B cell (primary cell): ENCODE data around the gene LENEP. TPM values are rescaled to one million over a fixed set of nuclear protein-coding genes. Genes with fewer than 3 reads are reported as not detected.

Source experiments
- ATAC-seq: fragments of 200-7000 bp; cut with Tn5 transposase; one replicate; pipeline ENCODE4 v1.10.0; 2021; ENCODE audit warnings: low read depth, mild to moderate bottlenecking, moderate number of reproducible peaks, moderate library complexity
- CTCF ChIA-PET: fragments of 350-600 bp; sonication (Branson Sonifier 250); formaldehyde crosslinking; loops from one replicate; lab custom pipeline; 2021; ENCODE audit warnings: antibody characterized with exemption, inconsistent platforms; lab: Charles Lee
- POLR2A ChIA-PET: fragments of 350-600 bp; sonication (Branson Sonifier 250); formaldehyde crosslinking; loops from one replicate; lab custom pipeline; 2021; ENCODE audit warnings: antibody characterized with exemption; lab: Charles Lee
- DNase-seq: peaks from one replicate; pipeline ENCODE4 v3.0.0; 2013
- H2AFZ ChIP-seq: 2 replicates; pipeline ENCODE4 v1.6.1; 2012; ENCODE audit warnings: mild to moderate bottlenecking, low read depth, low read length; ENCODE audit not compliant: insufficient read depth, poor library complexity, severe bottlenecking
- H3K27ac ChIP-seq, 2 donors: 1 replicate in 1 of 2; 2 replicates in 1 of 2; pipeline ENCODE4 v1.5.1; 2012 to 2013; ENCODE audit warnings: low read length in 2 of 2, mild to moderate bottlenecking in 2 of 2, moderate library complexity in 1 of 2
- H3K27me3 ChIP-seq, 4 experiments: fragments of 200-600 bp in 1 of 4; sonication (generic) in 1 of 4; replicated peaks in 1 of 4; 1 replicate in 2 of 4; 2 replicates in 2 of 4; pipeline versions ENCODE4 v1.6.1 to v1.7.0; 2013 to 2016; ENCODE audit warnings: low read length in 3 of 4, mild to moderate bottlenecking in 2 of 4, mixed read lengths in 1 of 4, moderate library complexity in 1 of 4; ENCODE audit not compliant: insufficient read depth in 4 of 4, control insufficient read depth in 3 of 4; ENCODE audit errors: control extremely low read depth in 1 of 4
- H3K36me3 ChIP-seq, 2 experiments: replicated peaks in 1 of 2; 1 replicate in 1 of 2; 2 replicates in 1 of 2; pipeline versions ENCODE4 v1.6.1 to v1.7.1; 2013; ENCODE audit warnings: low read length in 1 of 2; ENCODE audit not compliant: insufficient read depth in 2 of 2, control insufficient read depth in 1 of 2; ENCODE audit errors: control extremely low read depth in 1 of 2, extremely low read depth in 1 of 2
- H3K4me1 ChIP-seq, 2 donors: fragments of 200-600 bp in 1 of 2; sonication (generic) in 1 of 2; 1 replicate in 1 of 2; 2 replicates in 1 of 2; pipeline versions ENCODE4 v1.5.1 to v1.6.1; 2013 to 2017; ENCODE audit warnings: low read length in 2 of 2; ENCODE audit not compliant: control insufficient read depth in 2 of 2, insufficient read depth in 2 of 2
- H3K4me2 ChIP-seq: replicated peaks from 2 replicates; pipeline ENCODE3; 2012; ENCODE audit warnings: mild to moderate bottlenecking, low read depth, low read length; ENCODE audit not compliant: poor library complexity, severe bottlenecking
- H3K4me3 ChIP-seq, 5 experiments: fragments of 200-600 bp in 1 of 5; sonication (generic) in 1 of 5; 1 replicate in 3 of 5; 2 replicates in 2 of 5; pipeline versions ENCODE4 v1.5.1 to v1.7.0; 2011 to 2016; ENCODE audit warnings: low read length in 4 of 5, mild to moderate bottlenecking in 4 of 5, low read depth in 2 of 5, control low read depth in 1 of 5, moderate library complexity in 1 of 5; ENCODE audit not compliant: insufficient read depth in 1 of 5; ENCODE audit errors: control extremely low read depth in 1 of 5, extremely low read depth in 1 of 5
- H3K79me2 ChIP-seq: fragments of 200-600 bp; sonication (generic); one replicate; pipeline ENCODE4 v1.6.0; 2016; ENCODE audit warnings: low read length; ENCODE audit not compliant: control insufficient read depth, insufficient read depth
- H3K9ac ChIP-seq: fragments of 200-600 bp; sonication (generic); 2 replicates; pipeline ENCODE4 v1.6.1; 2017; ENCODE audit warnings: mild to moderate bottlenecking, low read length, moderate library complexity
- H3K9me3 ChIP-seq, 3 donors: one replicate each; pipeline versions ENCODE4 v1.6.1 to v1.7.1; 2013; ENCODE audit warnings: low read length in 2 of 3; ENCODE audit not compliant: control insufficient read depth in 2 of 3, insufficient read depth in 1 of 3; ENCODE audit errors: control extremely low read depth in 1 of 3
- H4K20me1 ChIP-seq: 2 replicates; pipeline ENCODE4 v1.6.0; 2012; ENCODE audit warnings: mild to moderate bottlenecking, low read length; ENCODE audit not compliant: insufficient read depth, control insufficient read depth, poor library complexity, severe bottlenecking
- H3K27ac Mint-ChIP-seq: one replicate; pipeline ENCODE4 v1.8.0; 2021; ENCODE audit warnings: mixed read lengths
- H3K27me3 Mint-ChIP-seq: one replicate; pipeline ENCODE4 v1.8.0; 2021; ENCODE audit warnings: mixed read lengths
- H3K4me1 Mint-ChIP-seq: one replicate; pipeline ENCODE4 v1.8.0; 2021; ENCODE audit warnings: mixed read lengths
- H3K4me3 Mint-ChIP-seq: one replicate; pipeline ENCODE4 v1.8.0; 2021; ENCODE audit warnings: mixed read lengths
- H3K9me3 Mint-ChIP-seq: one replicate; pipeline ENCODE4 v1.8.0; 2022; ENCODE audit warnings: mixed read lengths; ENCODE audit not compliant: insufficient read depth
- CTCF ChIP-seq: fragments of 200-600 bp; IDR thresholded peaks from one replicate; pipeline ENCODE4 v1.8.0; 2022; ENCODE audit warnings: antibody characterized with exemption, mild to moderate bottlenecking
- EZH2 ChIP-seq: IDR thresholded peaks from 2 replicates; pipeline ENCODE4 v1.6.1; 2012; ENCODE audit warnings: borderline replicate concordance, low read depth, mild to moderate bottlenecking, moderate library complexity, low read length; ENCODE audit not compliant: insufficient read depth, poor library complexity, severe bottlenecking
- WGBS: methylation state at CpG from one replicate; pipeline ENCODE4 v1.1.5; 2013; ENCODE audit warnings: missing lambda C conversion rate; ENCODE audit not compliant: insufficient coverage; 5-methylcytosine and 5-hydroxymethylcytosine counted together
- intact Hi-C: fragments of 100-400 bp; cut with micrococcal nuclease; formaldehyde crosslinking; loops from one replicate; pipeline ENCODE4 v1.10.0; 2022
- polyA plus RNA-seq: library from polyadenylated mRNA; depleted of rRNA; stranded (reverse); fragments of >200 nt; gene quantifications from 2 replicates; pipeline ENCODE4 v1.2.3, GENCODE V29; 2012
- total RNA-seq, 2 donors: library from RNA; stranded (reverse); fragments of 120-200 nt in 1 of 2; gene quantifications; 1 replicate in 1 of 2; 2 replicates in 1 of 2; pipeline versions ENCODE4 v1.2.3 to v1.2.4, GENCODE V29; 2013 to 2022

The LENEP gene
- total and polyA plus RNA-seq, 2 donors (not counting 1 experiment from before 2014, with no cell fraction given): 2.0 TPM; not detected in 1

- POLR2A ChIA-PET: interaction anchor here (4.4 to 6.0 kb wide), 2 partner anchors 13 to 40 kb away, joined by 32 to 74 read pairs; partner anchors contain the start of genes CKS1B and ZBTB7B
- Histone ChIP-seq H3K9me3 (peaks cover 0 to 2% (median 0%) of the 10 kb centered on the region in 3 donors), H3K27ac (peak overlapping the region in 1 of 2 donors; percentile 89), H4K20me1 (peaks cover 12% of the 10 kb centered on the region), H3K36me3 (peaks cover 0 to 24% of the 10 kb centered on the region in 2 experiments), H3K79me2 (peaks cover under 1% of the 10 kb centered on the region), H3K27me3 (no peaks in the 10 kb centered on the region), H3K4me1 (peaks cover 77 to 91% of the 10 kb centered on the region in 2 donors), H3K9ac (no peak overlapping the region), H3K4me2 (no peak overlapping the region), H2AFZ (no peak overlapping the region), H3K4me3 (no peak overlapping the region)
- TF ChIP-seq EZH2: no peak
- no peak for TF ChIP-seq CTCF
- H3K4me1 Mint-ChIP-seq: peaks cover 84% of the 10 kb centered on the region
- intact Hi-C loops: no loop called here
- no peak for ATAC-seq
- no peak for DNase-seq
- peak overlapping the region; percentile 89 for H3K27ac Mint-ChIP-seq
- H3K27me3 Mint-ChIP-seq: no peaks in the 10 kb centered on the region
- no peaks in the 10 kb centered on the region for H3K9me3 Mint-ChIP-seq
- no peak overlapping the region for H3K4me3 Mint-ChIP-seq
- WGBS: 97% methylated on average over 21 of the region's 31 CpGs
- CTCF ChIA-PET: interaction anchor here (0.7 to 17.4 kb wide), 10 partner anchors 15 to 455 kb away, joined by 3 to 295 read pairs (median 28); partner anchors contain the start of genes CKS1B, FLAD1, LENEP and PYGO2
Measured at GRCh38 chr1:155014709-155015508, 21.5 kb downstream of the LENEP start.
